HepG2 (cell line): ENCODE results near the gene KIF23.

Experiments
- ELF3 ChIP-seq: IDR thresholded peaks from 2 replicates; pipeline ENCODE4 v1.6.1; 2016; ENCODE audit warnings: missing genetic modification reagents, missing compliant biosample characterization
- FOXJ3 ChIP-seq: sonication (generic); formaldehyde crosslinking; IDR thresholded peaks from 2 replicates; pipeline ENCODE4 v1.4.0; 2020; ENCODE audit warnings: missing genetic modification reagents, mild to moderate bottlenecking, borderline replicate concordance
- FOXK1 ChIP-seq: sonication (generic); formaldehyde crosslinking; IDR thresholded peaks from 2 replicates; pipeline ENCODE4 v1.4.0; 2020; ENCODE audit warnings: low read depth, missing genetic modification reagents, borderline replicate concordance
- MYNN ChIP-seq: sonication (generic); formaldehyde crosslinking; IDR thresholded peaks from 2 replicates; pipeline ENCODE4 v1.4.0; 2020; ENCODE audit warnings: mild to moderate bottlenecking, low read depth, missing genetic modification reagents
- NFYB ChIP-seq: sonication (generic); formaldehyde crosslinking; IDR thresholded peaks from 2 replicates; pipeline ENCODE4 v1.4.0; 2020; ENCODE audit warnings: missing genetic modification reagents
- SIN3B ChIP-seq: fragments of 150-350 bp; IDR thresholded peaks from 2 replicates; pipeline ENCODE4 v1.6.1; 2014; ENCODE audit warnings: low read length
- SP1 ChIP-seq, 2 experiments: fragments of 450-650 bp in 1 of 2; sonication (generic) in 1 of 2; formaldehyde crosslinking in 1 of 2; IDR thresholded peaks; 2 replicates each; pipeline versions ENCODE4 v1.4.0 to v1.6.1; 2016 to 2020; ENCODE audit warnings: missing genetic modification reagents in 1 of 2
- STAG1 ChIP-seq: sonication (generic); formaldehyde crosslinking; IDR thresholded peaks from 2 replicates; pipeline ENCODE4 v1.4.0; 2020; ENCODE audit warnings: missing genetic modification reagents
- TAF15 ChIP-seq: fragments of 200-400 bp; formaldehyde crosslinking; IDR thresholded peaks from one replicate; pipeline ENCODE4 v1.6.1; 2018; ENCODE audit warnings: mild to moderate bottlenecking, low read depth, low read length; ENCODE audit not compliant: poor library complexity, severe bottlenecking
- ZNF101 ChIP-seq: sonication (generic); formaldehyde crosslinking; IDR thresholded peaks from 2 replicates; pipeline ENCODE4 v1.4.0; 2020; ENCODE audit warnings: mild to moderate bottlenecking, low read depth, missing genetic modification reagents, borderline replicate concordance
- TF ChIP-seq, protein P1 (sequence below): sonication (generic); formaldehyde crosslinking; IDR thresholded peaks from 2 replicates; pipeline ENCODE4 v1.4.0; 2020; ENCODE audit warnings: missing genetic modification reagents
- TF ChIP-seq, protein P2 (sequence below): sonication (generic); formaldehyde crosslinking; IDR thresholded peaks from 2 replicates; pipeline ENCODE4 v1.4.0; 2020; ENCODE audit warnings: missing genetic modification reagents
- TF ChIP-seq, protein P3 (sequence below): sonication (generic); formaldehyde crosslinking; IDR thresholded peaks from 2 replicates; pipeline ENCODE4 v1.4.0; 2020; ENCODE audit warnings: missing genetic modification reagents

DNA sequence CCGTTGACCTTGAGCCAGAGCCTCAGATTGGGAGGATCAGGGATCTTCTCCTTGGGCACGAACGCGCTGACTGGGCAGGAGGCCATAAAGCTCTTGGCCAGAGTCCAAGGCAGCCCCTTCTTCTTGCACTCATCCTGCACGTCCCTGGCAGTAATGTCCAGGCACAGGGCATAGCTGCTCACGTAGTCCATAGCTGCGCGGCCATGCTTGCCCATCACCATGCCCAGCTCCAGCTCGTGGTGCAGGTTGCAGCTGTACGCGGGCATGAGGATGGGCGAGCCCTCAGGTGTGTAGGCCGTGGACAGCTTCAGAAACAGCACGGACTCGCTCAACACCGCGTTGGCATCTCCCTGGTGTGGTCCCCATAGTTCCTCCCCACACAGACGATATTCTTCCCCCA is 20.5 kb downstream of the KIF23 start:
- TF ChIP-seq ELF3: no peak
- TF ChIP-seq STAG1 (CRISPR knock-in tag): no peak
- TF ChIP-seq FOXJ3 (CRISPR knock-in tag): no peak
- no peak for TF ChIP-seq NFYB (CRISPR knock-in tag)
- no peak for TF ChIP-seq MYNN (CRISPR knock-in tag)
- no peak for TF ChIP-seq ZNF101 (CRISPR knock-in tag)
- TF ChIP-seq, protein P1, sequence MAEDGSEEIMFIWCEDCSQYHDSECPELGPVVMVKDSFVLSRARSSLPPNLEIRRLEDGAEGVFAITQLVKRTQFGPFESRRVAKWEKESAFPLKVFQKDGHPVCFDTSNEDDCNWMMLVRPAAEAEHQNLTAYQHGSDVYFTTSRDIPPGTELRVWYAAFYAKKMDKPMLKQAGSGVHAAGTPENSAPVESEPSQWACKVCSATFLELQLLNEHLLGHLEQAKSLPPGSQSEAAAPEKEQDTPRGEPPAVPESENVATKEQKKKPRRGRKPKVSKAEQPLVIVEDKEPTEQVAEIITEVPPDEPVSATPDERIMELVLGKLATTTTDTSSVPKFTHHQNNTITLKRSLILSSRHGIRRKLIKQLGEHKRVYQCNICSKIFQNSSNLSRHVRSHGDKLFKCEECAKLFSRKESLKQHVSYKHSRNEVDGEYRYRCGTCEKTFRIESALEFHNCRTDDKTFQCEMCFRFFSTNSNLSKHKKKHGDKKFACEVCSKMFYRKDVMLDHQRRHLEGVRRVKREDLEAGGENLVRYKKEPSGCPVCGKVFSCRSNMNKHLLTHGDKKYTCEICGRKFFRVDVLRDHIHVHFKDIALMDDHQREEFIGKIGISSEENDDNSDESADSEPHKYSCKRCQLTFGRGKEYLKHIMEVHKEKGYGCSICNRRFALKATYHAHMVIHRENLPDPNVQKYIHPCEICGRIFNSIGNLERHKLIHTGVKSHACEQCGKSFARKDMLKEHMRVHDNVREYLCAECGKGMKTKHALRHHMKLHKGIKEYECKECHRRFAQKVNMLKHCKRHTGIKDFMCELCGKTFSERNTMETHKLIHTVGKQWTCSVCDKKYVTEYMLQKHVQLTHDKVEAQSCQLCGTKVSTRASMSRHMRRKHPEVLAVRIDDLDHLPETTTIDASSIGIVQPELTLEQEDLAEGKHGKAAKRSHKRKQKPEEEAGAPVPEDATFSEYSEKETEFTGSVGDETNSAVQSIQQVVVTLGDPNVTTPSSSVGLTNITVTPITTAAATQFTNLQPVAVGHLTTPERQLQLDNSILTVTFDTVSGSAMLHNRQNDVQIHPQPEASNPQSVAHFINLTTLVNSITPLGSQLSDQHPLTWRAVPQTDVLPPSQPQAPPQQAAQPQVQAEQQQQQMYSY (CRISPR knock-in tag): no peak
- TF ChIP-seq, protein P2, sequence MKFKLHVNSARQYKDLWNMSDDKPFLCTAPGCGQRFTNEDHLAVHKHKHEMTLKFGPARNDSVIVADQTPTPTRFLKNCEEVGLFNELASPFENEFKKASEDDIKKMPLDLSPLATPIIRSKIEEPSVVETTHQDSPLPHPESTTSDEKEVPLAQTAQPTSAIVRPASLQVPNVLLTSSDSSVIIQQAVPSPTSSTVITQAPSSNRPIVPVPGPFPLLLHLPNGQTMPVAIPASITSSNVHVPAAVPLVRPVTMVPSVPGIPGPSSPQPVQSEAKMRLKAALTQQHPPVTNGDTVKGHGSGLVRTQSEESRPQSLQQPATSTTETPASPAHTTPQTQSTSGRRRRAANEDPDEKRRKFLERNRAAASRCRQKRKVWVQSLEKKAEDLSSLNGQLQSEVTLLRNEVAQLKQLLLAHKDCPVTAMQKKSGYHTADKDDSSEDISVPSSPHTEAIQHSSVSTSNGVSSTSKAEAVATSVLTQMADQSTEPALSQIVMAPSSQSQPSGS (CRISPR knock-in tag): no peak
- TF ChIP-seq, protein P3, sequence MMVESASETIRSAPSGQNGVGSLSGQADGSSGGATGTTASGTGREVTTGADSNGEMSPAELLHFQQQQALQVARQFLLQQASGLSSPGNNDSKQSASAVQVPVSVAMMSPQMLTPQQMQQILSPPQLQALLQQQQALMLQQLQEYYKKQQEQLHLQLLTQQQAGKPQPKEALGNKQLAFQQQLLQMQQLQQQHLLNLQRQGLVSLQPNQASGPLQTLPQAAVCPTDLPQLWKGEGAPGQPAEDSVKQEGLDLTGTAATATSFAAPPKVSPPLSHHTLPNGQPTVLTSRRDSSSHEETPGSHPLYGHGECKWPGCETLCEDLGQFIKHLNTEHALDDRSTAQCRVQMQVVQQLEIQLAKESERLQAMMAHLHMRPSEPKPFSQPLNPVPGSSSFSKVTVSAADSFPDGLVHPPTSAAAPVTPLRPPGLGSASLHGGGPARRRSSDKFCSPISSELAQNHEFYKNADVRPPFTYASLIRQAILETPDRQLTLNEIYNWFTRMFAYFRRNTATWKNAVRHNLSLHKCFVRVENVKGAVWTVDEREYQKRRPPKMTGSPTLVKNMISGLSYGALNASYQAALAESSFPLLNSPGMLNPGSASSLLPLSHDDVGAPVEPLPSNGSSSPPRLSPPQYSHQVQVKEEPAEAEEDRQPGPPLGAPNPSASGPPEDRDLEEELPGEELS (CRISPR knock-in tag): no peak
- no peak for TF ChIP-seq TAF15
- TF ChIP-seq SP1 (IDR thresholded peaks at IDR 0.05): no peak
- TF ChIP-seq SP1 (CRISPR knock-in tag; IDR thresholded peaks at IDR 0.05): no peak
- TF ChIP-seq FOXK1: no peak
- TF ChIP-seq SIN3B: no peak
